GF-D8 (cell line): ENCODE data around the gene KRTAP10-6.
"Not testable (repeated sequence)": the region's sequence is repeated elsewhere in the genome, so short reads cannot be mapped to it uniquely, and the experiment has no call there.

Experiments used
- DNase-seq: peaks from one replicate; lab custom pipeline; 2025; lab: John Stamatoyannopoulos, UW

Gene KRTAP10-6

GRCh38 chr21:44578371-44579055, 13.8 kb downstream of the KRTAP10-6 start:
- DNase-seq = no peak

GRCh38 chr21:44576025-44576420, 16.3 kb downstream of the KRTAP10-6 start:
- no peak for DNase-seq

GRCh38 chr21:44575307-44576024, 16.8 kb downstream of the KRTAP10-6 start:
- no peak for DNase-seq

GRCh38 chr21:44574457-44575306, 17.6 kb downstream of the KRTAP10-6 start:
- no peak for DNase-seq

GRCh38 chr21:44573630-44574456, 18.5 kb downstream of the KRTAP10-6 start, which contains the start of gene KRTAP10-4:
KRTAP10-4 (plus strand) TSS chr21:44573729; CDS start chr21:44573759, 30 bp downstream.
- DNase-seq = not testable (repeated sequence)

- no peak for DNase-seq
Observed at GRCh38 chr21:44572959-44573583, 19.2 kb downstream of the KRTAP10-6 start.

- DNase-seq = no peak
Observed at GRCh38 chr21:44571844-44572782, 20.2 kb downstream of the KRTAP10-6 start.

- no peak for DNase-seq
Observed at GRCh38 chr21:44571296-44571695, 21.0 kb downstream of the KRTAP10-6 start.

- DNase-seq = no peak
Observed at GRCh38 chr21:44569861-44570517, 22.3 kb downstream of the KRTAP10-6 start.

GRCh38 chr21:44568667-44569556, 23.4 kb downstream of the KRTAP10-6 start:
- DNase-seq = no peak

GRCh38 chr21:44568261-44568660, 24.0 kb downstream of the KRTAP10-6 start:
- no peak for DNase-seq

- no peak for DNase-seq
Observed at GRCh38 chr21:44567481-44568171, 24.7 kb downstream of the KRTAP10-6 start.

GRCh38 chr21:44566403-44566802, 25.9 kb downstream of the KRTAP10-6 start:
- peak; percentile 33 for DNase-seq

- DNase-seq = no peak
Observed at GRCh38 chr21:44564886-44565598, 27.3 kb downstream of the KRTAP10-6 start.

GRCh38 chr21:44564099-44564498, 28.2 kb downstream of the KRTAP10-6 start:
- no peak for DNase-seq

GRCh38 chr21:44558695-44559094, 33.6 kb downstream of the KRTAP10-6 start, which contains the start of gene KRTAP10-3:
KRTAP10-3 (minus strand) TSS chr21:44558795; CDS start chr21:44558715, 80 bp downstream.
- no peak for DNase-seq

- not testable (repeated sequence) for DNase-seq
Observed at GRCh38 chr21:44558329-44558675, 34.0 kb downstream of the KRTAP10-6 start.
